GM19025 (cell line): ENCODE data around the gene DCAF16.

Source experiments
- ATAC-seq: cut with Tn5 transposase; IDR thresholded peaks from one replicate; pipeline ENCODE4 v1.9.1; 2021; ENCODE audit warnings: mild to moderate bottlenecking, low read depth, moderate library complexity; ENCODE audit not compliant: unreplicated experiment

Gene DCAF16

GRCh38 chr4:17786567-17786966, 24.0 kb downstream of the DCAF16 start:
- ATAC-seq, result no peak

- ATAC-seq, result no peak
Observed at GRCh38 chr4:17785858-17786257, 24.7 kb downstream of the DCAF16 start.

- ATAC-seq, result no peak
Observed at GRCh38 chr4:17781300-17782287, 29.0 kb downstream of the DCAF16 start, which contains the start of gene FAM184B. FAM184B (minus strand) TSS chr4:17781621; CDS start chr4:17781299, 322 bp downstream.

- ATAC-seq, result no peak
Observed at GRCh38 chr4:17780501-17781299, 29.9 kb downstream of the DCAF16 start.

DNA sequence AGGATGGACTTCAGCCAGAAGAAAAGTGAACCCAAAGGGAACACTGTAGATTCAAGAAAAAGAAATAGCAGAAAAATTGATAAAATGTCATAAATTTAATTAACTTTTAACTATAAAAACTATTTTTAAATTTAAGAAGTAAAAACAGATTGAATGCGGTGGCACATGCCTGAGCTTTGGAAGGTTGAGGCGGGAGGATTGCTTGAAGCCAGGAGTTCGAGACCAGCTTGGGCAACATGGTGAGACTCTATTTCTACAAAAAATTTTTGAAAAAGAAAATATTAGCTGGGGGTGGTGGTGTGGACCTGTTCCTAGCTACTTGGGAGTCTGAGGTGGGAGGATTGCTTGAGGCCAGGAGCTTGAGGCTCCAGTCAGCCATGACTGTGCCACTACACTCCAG, 32.1 kb downstream of the DCAF16 start:
- no peak for ATAC-seq

- no peak for ATAC-seq
Observed at GRCh38 chr4:17773135-17773698, 37.3 kb downstream of the DCAF16 start.

DNA sequence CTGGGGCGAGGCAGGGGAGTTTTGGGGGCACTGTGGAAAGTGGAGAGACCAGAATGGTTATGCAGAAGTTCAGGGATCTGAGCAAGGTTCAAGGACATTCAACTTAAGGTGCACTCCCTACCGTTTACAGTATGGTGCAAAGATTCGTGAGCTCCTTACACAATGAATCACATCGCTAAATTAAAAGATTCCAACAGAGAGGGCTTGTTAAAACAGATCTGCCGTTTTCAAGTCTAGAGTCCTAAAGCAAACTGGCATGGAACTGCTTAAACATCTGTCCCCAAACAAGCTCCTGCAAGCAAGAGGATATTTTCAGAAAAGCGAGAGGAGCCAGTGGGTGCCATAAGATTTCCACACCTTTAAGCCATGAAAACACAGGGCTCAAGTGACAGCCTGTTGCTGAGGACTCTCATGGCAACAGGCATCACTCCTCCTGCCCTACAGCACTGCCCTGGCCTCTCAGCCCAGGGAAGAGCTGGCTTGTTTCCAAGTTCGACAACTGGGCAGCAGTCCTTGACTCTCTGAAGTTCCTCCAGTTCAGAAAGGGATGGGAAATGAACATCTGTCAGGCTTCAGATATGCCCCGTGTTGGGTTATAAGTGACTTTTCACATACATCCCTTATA, 39.2 kb downstream of the DCAF16 start:
- no peak for ATAC-seq

GRCh38 chr4:17770845-17771244, 39.7 kb downstream of the DCAF16 start:
- ATAC-seq, result no peak

GRCh38 chr4:17769406-17770174, 41.0 kb downstream of the DCAF16 start:
- ATAC-seq, result no peak

GRCh38 chr4:17766826-17767458, 43.6 kb downstream of the DCAF16 start:
- no peak for ATAC-seq

GRCh38 chr4:17765514-17766286, 44.9 kb downstream of the DCAF16 start:
- no peak for ATAC-seq

GRCh38 chr4:17763931-17764330, 46.6 kb downstream of the DCAF16 start:
- no peak for ATAC-seq

GRCh38 chr4:17763416-17763815, 47.1 kb downstream of the DCAF16 start:
- ATAC-seq, result no peak

DNA sequence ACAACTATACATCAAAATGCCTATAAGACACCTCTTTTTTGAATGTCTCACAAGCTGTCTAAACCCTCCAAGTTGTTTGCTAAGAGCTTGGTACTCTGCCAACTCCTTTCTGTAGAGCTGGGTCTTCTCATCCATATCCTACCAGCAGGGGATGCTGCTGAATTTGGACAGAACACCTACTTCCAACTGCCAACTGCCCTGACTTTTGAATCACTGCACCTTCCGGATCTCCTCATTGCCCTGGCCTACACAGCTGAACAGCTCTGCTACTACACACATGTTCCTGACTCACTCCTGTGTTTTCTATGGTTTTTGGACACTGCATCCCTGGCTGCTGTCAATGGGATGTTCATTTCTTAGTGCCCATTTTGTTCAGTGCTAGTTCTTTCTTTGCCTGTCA, 47.8 kb downstream of the DCAF16 start:
- ATAC-seq, result no peak

GRCh38 chr4:17761062-17761461, 49.5 kb downstream of the DCAF16 start:
- no peak for ATAC-seq

DNA sequence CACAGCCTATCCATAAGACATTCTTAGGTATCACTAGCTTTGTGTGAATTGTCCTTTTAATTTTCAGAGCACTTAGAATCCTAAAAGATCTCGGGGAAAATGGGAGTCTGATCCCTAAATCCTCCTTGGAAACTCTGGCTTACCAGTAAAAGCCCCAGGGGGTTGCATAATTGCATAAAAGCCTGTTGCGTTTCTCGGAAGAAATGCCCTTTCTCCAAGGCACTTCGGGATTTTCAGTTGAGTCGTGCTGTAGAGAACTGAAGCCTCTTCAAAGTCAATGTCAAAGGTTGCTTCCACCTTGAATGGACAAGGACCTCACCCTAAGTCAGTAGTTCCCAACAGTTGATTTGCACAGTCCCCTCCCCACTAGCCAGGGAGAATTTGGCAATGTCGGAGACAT, 49.9 kb downstream of the DCAF16 start:
- ATAC-seq, result no peak

GRCh38 chr4:17758485-17758884, 52.1 kb downstream of the DCAF16 start:
- ATAC-seq, result no peak

DNA sequence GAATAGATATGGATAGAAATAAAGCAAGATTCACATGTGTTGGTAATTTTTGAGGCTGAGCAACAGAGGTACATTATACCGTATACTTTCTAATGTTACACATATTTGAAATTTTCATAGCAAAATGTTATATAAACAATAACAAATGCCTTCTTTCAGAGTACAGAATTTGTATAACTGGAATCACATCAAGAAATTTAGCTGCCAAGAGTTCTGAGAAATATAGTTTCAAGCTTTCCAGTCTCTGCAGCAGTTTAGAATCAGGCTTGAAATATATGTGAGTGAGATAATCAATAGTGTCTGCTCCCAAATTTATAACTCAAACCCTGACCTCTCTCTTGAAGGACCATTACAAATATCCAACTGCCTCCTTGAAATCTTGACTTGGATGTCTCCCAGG, 52.9 kb downstream of the DCAF16 start:
- no peak for ATAC-seq

GRCh38 chr4:17753646-17754045, 56.9 kb downstream of the DCAF16 start:
- ATAC-seq, result no peak
